Activated CD8-positive, alpha-beta memory T cell treated with anti-CD3 and anti-CD28 coated beads for 4 hours (primary cell): ENCODE data around the gene CLDN34.

Source experiments
- DNase-seq, 2 donors: peaks; one replicate each; pipeline ENCODE4 v3.0.0-alpha.2; 2020; ENCODE audit warnings: low read depth in 2 of 2

The CLDN34 gene

GRCh38 chrX:9966775-9967408 is at the start of gene CLDN34:
Gene CLDN34 (plus strand): TSS chrX:9967358. CDS start chrX:9967358, 0 bp downstream.
- no peak for DNase-seq

GRCh38 chrX:9917861-9918260 is 49.3 kb upstream of the CLDN34 start:
- no peak for DNase-seq

GRCh38 chrX:9919632-9920172 is 47.5 kb upstream of the CLDN34 start:
- no peak for DNase-seq

GRCh38 chrX:9921407-9921806 is 45.8 kb upstream of the CLDN34 start:
- no peak for DNase-seq

- no peak for DNase-seq
Measured at GRCh38 chrX:9923357-9923756, 43.8 kb upstream of the CLDN34 start.

- DNase-seq, result no peak
Measured at GRCh38 chrX:9926002-9926401, 41.2 kb upstream of the CLDN34 start.

GRCh38 chrX:9927698-9928482 is 39.3 kb upstream of the CLDN34 start:
- DNase-seq, result no peak

GRCh38 chrX:9935436-9935835 is 31.7 kb upstream of the CLDN34 start:
- no peak for DNase-seq

GRCh38 chrX:9937761-9938160 is 29.4 kb upstream of the CLDN34 start:
- DNase-seq, result no peak

- no peak for DNase-seq
Measured at GRCh38 chrX:9938516-9938915, 28.6 kb upstream of the CLDN34 start.

GRCh38 chrX:9940421-9940820 is 26.7 kb upstream of the CLDN34 start:
- DNase-seq, result no peak

GRCh38 chrX:9942086-9942485 is 25.1 kb upstream of the CLDN34 start:
- peak; percentile 10 to 41 for DNase-seq

GRCh38 chrX:9943420-9943819 is 23.7 kb upstream of the CLDN34 start:
- no peak for DNase-seq

- DNase-seq, result no peak
Measured at GRCh38 chrX:9947131-9947794, 19.9 kb upstream of the CLDN34 start.

- no peak for DNase-seq
Measured at GRCh38 chrX:9948406-9948805, 18.8 kb upstream of the CLDN34 start.

GRCh38 chrX:9952300-9952699 is 14.9 kb upstream of the CLDN34 start:
- DNase-seq, result no peak

- no peak for DNase-seq
Measured at GRCh38 chrX:9953396-9953795, 13.8 kb upstream of the CLDN34 start.

GRCh38 chrX:9955506-9955905 is 11.7 kb upstream of the CLDN34 start:
- no peak for DNase-seq

GRCh38 chrX:9957743-9958142 is 9.4 kb upstream of the CLDN34 start:
- DNase-seq, result no peak

- DNase-seq, result no peak
Measured at GRCh38 chrX:9958183-9958582, 9.0 kb upstream of the CLDN34 start.

GRCh38 chrX:9961750-9962149 is 5.4 kb upstream of the CLDN34 start:
- DNase-seq, result no peak

- no peak for DNase-seq
Measured at GRCh38 chrX:9977635-9978034, 10.5 kb downstream of the CLDN34 start.

- no peak for DNase-seq
Measured at GRCh38 chrX:9980401-9980800, 13.2 kb downstream of the CLDN34 start.
